Adrenal gland (tissue), 12 donors: ENCODE data around the gene EPB41L1. TPM values are rescaled to one million over a fixed set of nuclear protein-coding genes. Genes with fewer than 3 reads are reported as not detected.

Source experiments
- DNase-seq, 7 donors: peaks; one replicate each; pipeline ENCODE4 v3.0.0-alpha.2; 2019 to 2020
- H3K27ac ChIP-seq, 5 donors: fragments of 200-600 bp; sonication (generic) in 4 of 5; 1 replicate in 3 of 5; 2 replicates in 2 of 5; pipeline versions ENCODE4 v1.5.1 to v1.8.0; 2016 to 2020; ENCODE audit warnings: mild to moderate bottlenecking in 1 of 5
- H3K27me3 ChIP-seq: fragments of 200-600 bp; 2 replicates; pipeline ENCODE4 v1.8.0; 2021
- H3K36me3 ChIP-seq, 2 donors: fragments of 200-600 bp; replicated peaks in 1 of 2; 1 replicate in 1 of 2; 2 replicates in 1 of 2; pipeline versions ENCODE4 v1.5.1 to v1.8.0; 2018 to 2022
- H3K4me1 ChIP-seq, 2 donors: fragments of 200-600 bp; replicated peaks in 1 of 2; 1 replicate in 1 of 2; 2 replicates in 1 of 2; pipeline versions ENCODE4 v1.5.1 to v1.8.0; 2018 to 2021
- H3K4me3 ChIP-seq, 4 donors: fragments of 200-600 bp; sonication (generic) in 3 of 4; one replicate each; pipeline ENCODE4 v1.5.1; 2016 to 2018
- H3K9me3 ChIP-seq, 3 donors: fragments of 200-600 bp; sonication (generic) in 1 of 3; replicated peaks in 1 of 3; 1 replicate in 2 of 3; 2 replicates in 1 of 3; pipeline versions ENCODE4 v1.5.1 to v1.8.0; 2016 to 2021
- CTCF ChIP-seq, 6 experiments: fragments of 450-650 bp in 4 of 6; fragments of 200-600 bp in 2 of 6; sonication (generic) in 1 of 6; IDR thresholded peaks; 1 replicate in 5 of 6; 2 replicates in 1 of 6; pipeline versions ENCODE4 v1.5.1 to v1.8.0; 2016 to 2021; ENCODE audit warnings: antibody characterized with exemption in 6 of 6, mild to moderate bottlenecking in 2 of 6, moderate library complexity in 1 of 6
- POLR2A ChIP-seq, 2 donors: fragments of 450-650 bp; IDR thresholded peaks; one replicate each; pipeline ENCODE4 v1.6.1; 2017; ENCODE audit warnings: antibody characterized with exemption in 2 of 2, mild to moderate bottlenecking in 2 of 2, moderate library complexity in 1 of 2
- WGBS, 4 donors: extraction: QIAGEN DNeasy Blood & Tissue Kit in 2 of 4; methylation state at CpG; one replicate each; pipeline versions ENCODE4 v1.1.5 to v1.1.7; 2013 to 2017; 5-methylcytosine and 5-hydroxymethylcytosine counted together
- intact Hi-C, 2 donors: fragments of 100-400 bp; cut with DNase I; formaldehyde crosslinking; loops; one replicate each; pipeline versions ENCODE4 v1.14.1 to v1.15.0; 2022 to 2023
- polyA plus RNA-seq, 3 donors: library from polyadenylated mRNA; stranded (reverse); fragments of 200-250 nt in 2 of 3; fragments of 350-450 nt in 1 of 3; fragmentation: Illumina TruSeq in 1 of 3; extraction: RNeasy Lipid Tissue Mini Kit (QIAGEN cat#74804) in 1 of 3; gene quantifications; one replicate each; pipeline ENCODE4 v1.2.3, GENCODE V29; 2013 to 2014
- total RNA-seq, 9 donors: library from RNA; depleted of rRNA in 4 of 9; stranded (reverse); fragments of >200 nt in 4 of 9; fragments of 120-200 nt in 1 of 9; fragmentation: NEBNext Ultra II Directional in 1 of 9; extraction: Animal tissue kit (Norgen Biotek cat#: 25700) in 1 of 9; gene quantifications; one replicate each; pipeline versions ENCODE4 v1.1.0 to v1.2.4, GENCODE V29; 2013 to 2023
- donor health status: healthy with polysubstance abuse.
- donor health status: Bipolar disorder and iron deficiency.
- donor health status: DM: yes; HTN: yes; CAD: no.
- donor health status: DM: no; HTN: no; CAD: no.
- donor health status: DM: no; HTN: no; CAD: no.
- donor health status: DM: yes; HTN: yes; CAD: no.

Gene EPB41L1
- total and polyA plus RNA-seq, 12 donors, result 29.8 to 1,154 (median 164) TPM

- H3K36me3 ChIP-seq, result peaks cover 0 to 17% of the 10 kb centered on the region in 2 donors
- H3K27me3 ChIP-seq, result no peaks in the 10 kb centered on the region
- no peak for TF ChIP-seq POLR2A (IDR thresholded peaks at IDR 0.05)
- 80 to 87% (median 82%) methylated on average over 7 of the region's 7 CpGs for WGBS, 4 donors
- H3K9me3 ChIP-seq, result no peaks in the 10 kb centered on the region
- no peak for DNase-seq
- no peak overlapping the region for H3K4me3 ChIP-seq
- H3K4me1 ChIP-seq, result peaks cover 0 to 4% of the 10 kb centered on the region in 2 donors
- no peak overlapping the region for H3K27ac ChIP-seq
- intact Hi-C loops, result no loop called here
Observed at GRCh38 chr20:36260316-36260715, 105.8 kb downstream of the EPB41L1 start.

- H3K36me3 ChIP-seq, result peaks cover 0 to 5% of the 10 kb centered on the region in 2 donors
- H3K4me1 ChIP-seq, result peaks cover 0 to 4% of the 10 kb centered on the region in 2 donors
- WGBS, 4 donors, result 80 to 92% (median 82%) methylated on average over 11 to 12 of the region's 12 CpGs
- intact Hi-C loops, result no loop called here
- H3K27me3 ChIP-seq, result no peaks in the 10 kb centered on the region
- DNase-seq, result no peak
- H3K4me3 ChIP-seq, result no peak overlapping the region
- H3K27ac ChIP-seq, result no peak overlapping the region
- no peak for TF ChIP-seq CTCF (IDR thresholded peaks at IDR 0.05)
- TF ChIP-seq POLR2A (IDR thresholded peaks at IDR 0.05), result no peak
- no peaks in the 10 kb centered on the region for H3K9me3 ChIP-seq
Observed at GRCh38 chr20:36261389-36262105, 107.0 kb downstream of the EPB41L1 start.

- no peaks in the 10 kb centered on the region for H3K36me3 ChIP-seq
- H3K4me3 ChIP-seq, result no peak overlapping the region
- H3K9me3 ChIP-seq, result no peaks in the 10 kb centered on the region
- intact Hi-C loops, result no loop called here
- no peak for DNase-seq
- TF ChIP-seq POLR2A (IDR thresholded peaks at IDR 0.05), result no peak
- no peak for TF ChIP-seq CTCF (IDR thresholded peaks at IDR 0.05)
- peaks cover 0 to 4% of the 10 kb centered on the region in 2 donors for H3K4me1 ChIP-seq
- 79 to 88% (median 85%) methylated on average over 5 to 12 of the region's 12 CpGs for WGBS, 4 donors
- no peak overlapping the region for H3K27ac ChIP-seq
- H3K27me3 ChIP-seq, result no peaks in the 10 kb centered on the region
Observed at GRCh38 chr20:36262440-36262839, 107.9 kb downstream of the EPB41L1 start.

GRCh38 chr20:36264426-36265246 lies 110.1 kb downstream of the EPB41L1 start:
- H3K4me3 ChIP-seq, result no peak overlapping the region
- H3K27me3 ChIP-seq, result no peaks in the 10 kb centered on the region
- no peaks in the 10 kb centered on the region for H3K4me1 ChIP-seq
- H3K27ac ChIP-seq, result no peak overlapping the region
- no peaks in the 10 kb centered on the region for H3K36me3 ChIP-seq
- intact Hi-C loops, result no loop called here
- no peaks in the 10 kb centered on the region for H3K9me3 ChIP-seq
- DNase-seq, result no peak
- TF ChIP-seq POLR2A (IDR thresholded peaks at IDR 0.05) (no peak), CTCF (IDR thresholded peaks at IDR 0.05) (no peak)
- 78 to 89% (median 87%) methylated on average over 7 to 20 of the region's 20 CpGs for WGBS, 4 donors
